Esophagus (tissue), 2 donors: ENCODE data around the gene SVBP. TPM values are rescaled to one million over a fixed set of nuclear protein-coding genes. Genes with fewer than 3 reads are reported as not detected.
"Not testable (repeated sequence)": the region's sequence is repeated elsewhere in the genome, so short reads cannot be mapped to it uniquely, and the experiment has no call there.

Experiments used
- H3K27ac ChIP-seq, 2 donors: one replicate each; pipeline ENCODE4 v1.5.1; 2013; ENCODE audit warnings: low read depth in 2 of 2, mild to moderate bottlenecking in 2 of 2, inconsistent platforms in 1 of 2, low read length in 1 of 2, moderate library complexity in 1 of 2
- H3K27me3 ChIP-seq, 2 donors: one replicate each; pipeline ENCODE4 v1.6.1; 2013; ENCODE audit warnings: low read length in 2 of 2, control low read depth in 1 of 2, mild to moderate bottlenecking in 1 of 2; ENCODE audit not compliant: insufficient read depth in 2 of 2, control insufficient read depth in 1 of 2
- H3K36me3 ChIP-seq, 2 donors: one replicate each; pipeline ENCODE4 v1.6.1; 2013; ENCODE audit warnings: low read length in 1 of 2; ENCODE audit not compliant: control insufficient read depth in 2 of 2, insufficient read depth in 2 of 2
- H3K4me1 ChIP-seq, 2 donors: one replicate each; pipeline ENCODE4 v1.6.1; 2013; ENCODE audit warnings: low read length in 1 of 2; ENCODE audit not compliant: control insufficient read depth in 2 of 2, insufficient read depth in 2 of 2
- H3K4me3 ChIP-seq, 2 donors: one replicate each; pipeline ENCODE4 v1.5.1; 2013; ENCODE audit warnings: low read length in 2 of 2, mild to moderate bottlenecking in 2 of 2, low read depth in 1 of 2, moderate library complexity in 1 of 2
- H3K9me3 ChIP-seq, 2 donors: one replicate each; pipeline ENCODE4 v1.6.1; 2013; ENCODE audit warnings: mild to moderate bottlenecking in 2 of 2, low read depth in 1 of 2, low read length in 1 of 2, moderate library complexity in 1 of 2; ENCODE audit not compliant: control insufficient read depth in 2 of 2, insufficient read depth in 1 of 2
- WGBS, 2 donors: extraction: QIAGEN DNeasy Blood & Tissue Kit; methylation state at CpG; one replicate each; pipeline ENCODE4 v1.1.7; 2013; 5-methylcytosine and 5-hydroxymethylcytosine counted together
- polyA plus RNA-seq, 2 donors: library from polyadenylated mRNA; stranded (reverse); fragments of 200-250 nt; gene quantifications; one replicate each; pipeline ENCODE4 v1.2.3, GENCODE V29; 2013
- donor health status: healthy with polysubstance abuse.
- donor health status: Bipolar disorder and iron deficiency.

SVBP gene
- polyA plus RNA-seq, 2 donors = 13.3 to 16.7 TPM

DNA sequence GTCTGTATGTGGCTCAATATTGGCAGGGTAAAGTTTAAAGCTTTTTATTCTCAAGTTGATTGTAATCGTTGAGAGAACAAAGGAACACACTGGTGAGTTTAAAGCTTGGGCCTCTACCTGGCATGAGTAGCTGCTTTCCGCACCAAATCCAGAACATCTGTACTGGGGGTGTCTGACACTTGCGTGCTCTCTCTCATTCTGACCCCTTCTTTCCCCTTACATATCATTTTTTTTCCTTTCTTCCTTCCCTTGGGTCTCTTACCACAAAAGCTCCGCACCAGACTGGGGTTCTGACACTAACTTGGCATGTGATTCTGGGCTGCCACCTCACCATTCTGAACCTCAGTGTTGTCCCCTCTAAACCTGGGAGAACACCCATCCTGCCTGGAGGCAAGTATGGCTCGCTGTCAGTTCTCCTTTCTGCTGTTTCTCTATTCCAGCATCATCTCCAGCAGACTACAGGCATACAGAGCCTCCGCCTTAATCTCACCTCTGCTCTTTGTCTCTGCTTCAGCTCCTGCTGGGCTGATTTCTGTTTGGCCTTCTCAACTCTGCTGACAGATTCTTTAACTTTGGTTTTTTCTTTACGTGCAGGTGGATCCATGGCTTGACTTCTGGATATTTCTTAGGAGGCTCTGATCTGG lies 1.1 kb downstream of the SVBP start:
- peak overlapping the region; percentile 79 to 98 for H3K27ac ChIP-seq
- H3K27me3 ChIP-seq = no peaks in the 10 kb centered on the region
- peaks cover 0 to 5% of the 10 kb centered on the region in 2 donors for H3K4me1 ChIP-seq
- WGBS, 2 donors = 18 to 30% methylated on average over 7 of the region's 7 CpGs
- H3K36me3 ChIP-seq = peaks cover 0 to 3% of the 10 kb centered on the region in 2 donors
- H3K9me3 ChIP-seq = no peaks in the 10 kb centered on the region
- H3K4me3 ChIP-seq = peak overlapping the region; percentile 63 to 76

DNA sequence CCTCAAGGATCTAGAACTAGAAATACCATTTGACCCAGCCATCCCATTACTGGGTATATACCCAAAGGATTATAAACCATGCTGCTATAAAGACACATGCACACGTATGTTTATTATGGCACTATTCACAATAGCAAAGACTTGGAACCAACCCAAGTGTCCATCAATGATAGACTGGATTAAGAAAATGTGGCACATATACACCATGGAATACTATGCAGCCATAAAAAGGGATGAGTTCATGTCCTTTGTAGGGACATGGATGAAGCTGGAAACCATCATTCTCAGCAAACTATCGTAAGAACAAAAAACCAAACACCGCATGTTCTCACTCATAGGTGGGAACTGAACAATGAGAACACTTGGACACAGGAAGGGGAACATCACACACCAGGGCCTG lies 2.4 kb downstream of the SVBP start:
- not testable (repeated sequence) for H3K27me3 ChIP-seq, H3K4me3 ChIP-seq, H3K27ac ChIP-seq, H3K36me3 ChIP-seq, H3K9me3 ChIP-seq, H3K4me1 ChIP-seq
- WGBS, 2 donors = 83 to 97% methylated on average over 1 to 3 of the region's 3 CpGs

DNA sequence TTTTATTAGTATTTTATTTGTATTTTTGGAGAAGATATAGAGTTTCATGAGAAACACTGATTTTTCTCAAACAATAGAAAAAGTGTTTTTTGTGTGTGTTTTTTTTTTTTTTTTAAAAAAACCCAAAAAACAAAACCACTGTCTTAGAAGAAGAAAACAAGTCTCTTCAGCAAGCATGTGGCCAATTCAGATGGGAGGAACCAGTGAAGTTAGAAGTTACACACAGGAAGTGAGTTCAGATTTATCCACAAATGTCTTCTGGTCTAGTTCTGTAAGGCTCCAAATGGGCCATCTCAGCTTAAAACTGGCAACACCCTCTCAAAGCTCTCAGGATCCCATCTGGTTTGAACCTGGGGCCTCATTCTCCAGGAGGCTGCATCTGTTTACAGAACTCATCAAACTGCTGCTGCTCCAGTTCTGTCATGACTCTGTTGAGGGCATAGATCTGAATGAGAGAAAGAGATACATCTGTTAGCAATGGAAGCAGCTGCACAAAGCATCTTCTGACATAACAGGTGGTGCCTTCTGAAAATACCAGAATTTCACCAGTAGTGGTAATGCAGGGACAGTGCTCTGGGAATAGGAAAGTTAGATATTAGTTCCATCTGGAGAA lies 10.0 kb downstream of the SVBP start:
- H3K27me3 ChIP-seq = no peaks in the 10 kb centered on the region
- no peaks in the 10 kb centered on the region for H3K4me1 ChIP-seq
- no peak overlapping the region for H3K27ac ChIP-seq
- H3K4me3 ChIP-seq = no peak overlapping the region
- H3K9me3 ChIP-seq = no peaks in the 10 kb centered on the region
- H3K36me3 ChIP-seq = peaks cover 0 to 4% of the 10 kb centered on the region in 2 donors

DNA sequence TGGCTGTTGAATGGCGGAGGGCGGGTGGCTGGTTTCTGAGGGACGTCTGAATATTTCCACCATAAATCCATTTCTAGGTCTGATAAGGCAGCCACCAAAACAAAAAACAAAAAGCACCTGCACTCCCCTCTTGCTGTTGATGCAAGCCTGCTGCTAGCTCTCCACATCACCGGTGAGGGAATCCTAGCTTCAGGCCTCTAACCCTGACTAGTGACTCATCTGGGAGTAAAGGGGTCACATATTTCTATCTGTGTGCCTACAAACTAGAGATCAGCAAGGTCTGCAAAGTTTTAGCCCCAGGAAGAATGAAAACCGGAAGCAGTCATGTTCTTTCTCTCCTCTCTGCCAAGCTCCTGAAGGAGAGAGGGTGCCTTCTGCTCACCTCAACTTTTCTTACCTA lies 10.6 kb downstream of the SVBP start:
- whole genome bisulfite sequencing, 2 donors = 90 to 93% methylated on average over 5 of the region's 5 CpGs
- Histone ChIP-seq H3K36me3 (peaks cover 0 to 4% of the 10 kb centered on the region in 2 donors), H3K27me3 (no peaks in the 10 kb centered on the region), H3K9me3 (no peaks in the 10 kb centered on the region), H3K4me3 (no peak overlapping the region), H3K27ac (no peak overlapping the region), H3K4me1 (no peaks in the 10 kb centered on the region)

DNA sequence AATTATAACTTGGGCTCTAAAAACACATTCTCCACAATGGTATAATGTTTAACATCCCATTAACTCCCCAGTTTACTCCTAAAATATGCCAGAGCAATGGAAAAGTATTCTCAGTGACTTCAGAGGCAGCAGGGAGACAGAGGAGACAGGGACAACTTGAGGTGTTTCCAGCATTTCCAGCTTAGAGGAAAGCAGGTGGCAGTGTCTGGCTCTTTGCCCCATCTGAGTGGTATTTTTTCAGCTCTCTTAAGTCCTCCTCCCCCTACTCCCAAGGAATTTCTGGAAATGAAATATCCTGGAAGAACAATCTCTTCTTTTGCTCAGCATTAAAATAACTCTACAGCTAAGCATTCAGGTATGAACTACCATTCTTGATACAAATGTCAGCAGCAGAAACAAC lies 11.0 kb downstream of the SVBP start:
- Histone ChIP-seq H3K4me1 (no peaks in the 10 kb centered on the region), H3K9me3 (no peaks in the 10 kb centered on the region), H3K27me3 (no peaks in the 10 kb centered on the region), H3K4me3 (no peak overlapping the region), H3K36me3 (peaks cover 0 to 2% of the 10 kb centered on the region in 2 donors), H3K27ac (no peak overlapping the region)

DNA sequence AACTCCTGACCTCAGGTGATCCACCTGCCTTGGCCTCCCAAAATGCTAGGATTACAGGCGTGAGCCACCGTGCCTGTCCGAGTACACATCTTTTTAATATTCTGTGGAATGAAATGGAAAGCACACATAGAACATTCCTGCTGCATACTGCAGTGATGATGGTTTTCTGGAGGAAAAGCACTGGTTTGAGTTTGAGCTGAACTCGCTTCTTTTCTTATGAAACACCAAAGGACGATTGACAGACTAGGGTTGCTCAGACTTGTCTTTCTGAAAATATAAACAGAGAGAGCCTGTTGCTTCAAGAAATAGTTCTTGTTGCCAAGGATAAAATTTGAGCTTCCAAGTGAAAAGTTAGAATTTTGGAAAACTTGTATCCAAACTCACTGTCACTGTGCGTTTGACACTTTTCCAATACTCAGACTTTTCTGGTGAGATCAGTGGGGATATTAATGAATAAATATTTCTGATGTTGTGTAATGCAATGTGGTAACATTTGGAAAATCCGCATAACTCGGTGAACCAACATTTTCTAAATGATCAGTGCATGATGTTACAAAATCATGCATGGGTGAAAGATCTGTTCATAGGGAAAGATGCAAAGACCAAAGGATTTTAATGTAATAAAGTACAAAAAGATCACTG lies 15.2 kb downstream of the SVBP start:
- Histone ChIP-seq H3K27ac (no peak overlapping the region), H3K36me3 (no peaks in the 10 kb centered on the region), H3K27me3 (no peaks in the 10 kb centered on the region), H3K4me3 (no peak overlapping the region), H3K4me1 (no peaks in the 10 kb centered on the region), H3K9me3 (no peaks in the 10 kb centered on the region)
- WGBS, 2 donors = 46 to 62% methylated on average over 8 of the region's 8 CpGs

DNA sequence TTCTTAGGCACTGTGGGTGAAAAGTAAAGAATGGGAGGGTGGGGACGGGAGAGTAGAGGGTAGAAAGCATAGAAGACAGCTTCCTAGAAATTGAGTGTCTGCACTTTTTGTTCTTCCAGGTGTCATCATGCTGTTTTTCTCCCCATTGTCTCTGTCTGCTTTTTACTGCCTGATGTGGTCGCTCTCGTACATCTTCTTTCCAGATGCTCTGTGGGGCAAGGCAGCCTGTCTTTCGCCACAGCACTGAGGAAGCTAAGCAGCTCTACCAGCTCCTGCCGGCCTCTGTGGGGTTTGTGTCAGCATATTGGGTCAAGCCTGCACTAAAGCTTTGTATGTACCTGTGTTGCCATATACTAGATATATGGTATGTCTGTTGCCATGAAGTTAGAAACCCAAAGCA lies 19.2 kb downstream of the SVBP start:
- Histone ChIP-seq H3K4me3 (no peak overlapping the region), H3K36me3 (no peaks in the 10 kb centered on the region), H3K27ac (no peak overlapping the region), H3K27me3 (no peaks in the 10 kb centered on the region), H3K4me1 (no peaks in the 10 kb centered on the region), H3K9me3 (no peaks in the 10 kb centered on the region)
- WGBS, 2 donors = 90 to 91% methylated on average over 5 of the region's 5 CpGs

DNA sequence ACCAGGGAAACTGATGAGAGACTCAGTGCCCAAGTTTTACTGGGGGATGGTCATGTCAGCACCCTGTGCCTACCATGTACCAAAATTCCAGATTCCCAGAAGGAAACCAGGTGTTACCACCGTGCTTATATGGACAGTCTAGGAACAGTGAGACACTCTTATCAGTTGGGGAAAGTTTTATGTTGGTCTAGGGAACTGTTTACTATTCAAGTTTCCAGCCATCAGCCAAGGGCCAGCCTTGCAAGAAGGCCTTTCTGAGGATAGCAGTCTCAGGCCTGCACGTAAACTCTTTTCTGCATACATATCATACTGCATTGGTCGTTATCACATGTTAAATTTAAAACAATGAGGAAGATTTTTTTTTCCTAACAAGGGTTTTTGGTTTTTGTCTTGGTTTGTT lies 19.8 kb downstream of the SVBP start:
- Histone ChIP-seq H3K4me3 (no peak overlapping the region), H3K27ac (no peak overlapping the region), H3K36me3 (no peaks in the 10 kb centered on the region), H3K9me3 (no peaks in the 10 kb centered on the region), H3K4me1 (no peaks in the 10 kb centered on the region), H3K27me3 (no peaks in the 10 kb centered on the region)
- WGBS, 2 donors = 79 to 94% methylated on average over 3 of the region's 3 CpGs

DNA sequence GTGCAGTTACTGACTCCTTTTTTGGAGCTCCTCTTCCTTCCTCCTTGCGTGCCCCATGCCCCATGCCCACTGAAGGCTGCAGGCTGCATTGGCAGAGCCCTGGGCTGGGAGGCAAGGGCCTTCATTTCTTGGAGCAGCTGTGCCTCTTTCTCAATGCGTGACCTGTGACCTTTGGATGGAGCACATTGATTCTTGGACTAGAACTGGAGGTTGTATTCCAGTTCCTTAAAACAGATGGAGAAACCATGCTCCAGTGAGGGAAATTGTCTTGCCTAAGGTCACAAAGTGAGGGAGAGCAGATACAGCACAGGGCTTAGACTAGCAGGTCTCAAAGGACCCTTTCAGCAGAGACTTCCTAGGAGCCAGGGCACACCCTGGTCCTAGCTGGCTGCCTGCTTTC lies 23.4 kb downstream of the SVBP start:
- WGBS, 2 donors = 91 to 93% methylated on average over 2 of the region's 2 CpGs
- H3K27me3 ChIP-seq = no peaks in the 10 kb centered on the region
- no peaks in the 10 kb centered on the region for H3K9me3 ChIP-seq
- H3K27ac ChIP-seq = no peak overlapping the region
- no peak overlapping the region for H3K4me3 ChIP-seq
- H3K36me3 ChIP-seq = no peaks in the 10 kb centered on the region
- no peaks in the 10 kb centered on the region for H3K4me1 ChIP-seq

DNA sequence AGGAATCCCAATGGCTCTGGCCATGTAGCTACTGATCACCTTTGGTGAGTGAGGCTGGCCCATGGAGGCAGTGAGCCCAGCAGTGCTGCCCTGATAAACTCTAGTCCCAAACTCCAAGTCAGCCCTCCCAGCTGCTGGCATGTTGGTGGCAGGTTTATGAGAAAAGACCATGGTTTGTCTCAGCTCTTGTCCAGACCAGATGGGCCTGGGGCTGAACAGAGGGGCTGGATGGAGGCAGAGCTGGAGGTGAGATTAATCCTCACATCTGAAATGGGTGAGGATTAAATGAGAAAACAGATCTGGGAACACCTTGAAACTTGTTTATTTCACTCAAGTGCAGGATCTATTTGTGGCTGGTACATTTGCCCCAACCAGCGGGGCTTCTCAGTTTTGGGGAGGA lies 29.2 kb downstream of the SVBP start:
- Histone ChIP-seq H3K27me3 (no peaks in the 10 kb centered on the region), H3K4me1 (peaks cover 4 to 8% of the 10 kb centered on the region in 2 donors), H3K27ac (no peak overlapping the region), H3K9me3 (peaks cover 0 to 2% of the 10 kb centered on the region in 2 donors), H3K4me3 (no peak overlapping the region), H3K36me3 (no peaks in the 10 kb centered on the region)
- WGBS, 2 donors = 94 to 100% methylated on average over 1 of the region's 1 CpG
